ENCODE data around the gene AKAP4.

Gene AKAP4, protein sequence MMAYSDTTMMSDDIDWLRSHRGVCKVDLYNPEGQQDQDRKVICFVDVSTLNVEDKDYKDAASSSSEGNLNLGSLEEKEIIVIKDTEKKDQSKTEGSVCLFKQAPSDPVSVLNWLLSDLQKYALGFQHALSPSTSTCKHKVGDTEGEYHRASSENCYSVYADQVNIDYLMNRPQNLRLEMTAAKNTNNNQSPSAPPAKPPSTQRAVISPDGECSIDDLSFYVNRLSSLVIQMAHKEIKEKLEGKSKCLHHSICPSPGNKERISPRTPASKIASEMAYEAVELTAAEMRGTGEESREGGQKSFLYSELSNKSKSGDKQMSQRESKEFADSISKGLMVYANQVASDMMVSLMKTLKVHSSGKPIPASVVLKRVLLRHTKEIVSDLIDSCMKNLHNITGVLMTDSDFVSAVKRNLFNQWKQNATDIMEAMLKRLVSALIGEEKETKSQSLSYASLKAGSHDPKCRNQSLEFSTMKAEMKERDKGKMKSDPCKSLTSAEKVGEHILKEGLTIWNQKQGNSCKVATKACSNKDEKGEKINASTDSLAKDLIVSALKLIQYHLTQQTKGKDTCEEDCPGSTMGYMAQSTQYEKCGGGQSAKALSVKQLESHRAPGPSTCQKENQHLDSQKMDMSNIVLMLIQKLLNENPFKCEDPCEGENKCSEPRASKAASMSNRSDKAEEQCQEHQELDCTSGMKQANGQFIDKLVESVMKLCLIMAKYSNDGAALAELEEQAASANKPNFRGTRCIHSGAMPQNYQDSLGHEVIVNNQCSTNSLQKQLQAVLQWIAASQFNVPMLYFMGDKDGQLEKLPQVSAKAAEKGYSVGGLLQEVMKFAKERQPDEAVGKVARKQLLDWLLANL

DNA sequence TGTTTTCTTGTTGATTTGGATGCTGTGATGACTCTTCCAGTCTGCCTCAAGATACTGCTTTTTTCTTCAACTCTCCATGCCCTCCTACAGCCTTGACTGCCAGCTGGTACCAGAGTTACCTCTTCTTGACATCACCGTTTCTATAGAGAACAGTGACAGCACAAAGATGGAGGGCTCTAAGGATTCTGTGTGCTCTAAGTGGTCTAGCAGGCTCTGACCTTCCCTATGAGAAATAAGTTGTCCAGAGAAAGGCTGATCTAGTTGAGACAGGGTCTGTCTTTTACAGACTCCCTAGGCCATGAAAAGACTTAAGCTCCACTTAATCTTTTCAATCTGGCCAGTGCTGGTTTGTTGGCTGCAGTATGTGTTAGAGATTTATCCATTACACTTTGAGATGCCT lies at the start of gene AKAP4:
AKAP4 (minus strand) TSS at position 101 of the 400 bp plus-strand sequence. CDS start 118 bp downstream, outside the sequence.
- H3K9me3 ChIP-seq (ENCODE audit: low read length): no peaks in the 10 kb centered on the region
- TF ChIP-seq EZH2 (IDR thresholded peaks at IDR 0.05; ENCODE audit: borderline replicate concordance, low read length): no peak
- TF ChIP-seq, protein P1, sequence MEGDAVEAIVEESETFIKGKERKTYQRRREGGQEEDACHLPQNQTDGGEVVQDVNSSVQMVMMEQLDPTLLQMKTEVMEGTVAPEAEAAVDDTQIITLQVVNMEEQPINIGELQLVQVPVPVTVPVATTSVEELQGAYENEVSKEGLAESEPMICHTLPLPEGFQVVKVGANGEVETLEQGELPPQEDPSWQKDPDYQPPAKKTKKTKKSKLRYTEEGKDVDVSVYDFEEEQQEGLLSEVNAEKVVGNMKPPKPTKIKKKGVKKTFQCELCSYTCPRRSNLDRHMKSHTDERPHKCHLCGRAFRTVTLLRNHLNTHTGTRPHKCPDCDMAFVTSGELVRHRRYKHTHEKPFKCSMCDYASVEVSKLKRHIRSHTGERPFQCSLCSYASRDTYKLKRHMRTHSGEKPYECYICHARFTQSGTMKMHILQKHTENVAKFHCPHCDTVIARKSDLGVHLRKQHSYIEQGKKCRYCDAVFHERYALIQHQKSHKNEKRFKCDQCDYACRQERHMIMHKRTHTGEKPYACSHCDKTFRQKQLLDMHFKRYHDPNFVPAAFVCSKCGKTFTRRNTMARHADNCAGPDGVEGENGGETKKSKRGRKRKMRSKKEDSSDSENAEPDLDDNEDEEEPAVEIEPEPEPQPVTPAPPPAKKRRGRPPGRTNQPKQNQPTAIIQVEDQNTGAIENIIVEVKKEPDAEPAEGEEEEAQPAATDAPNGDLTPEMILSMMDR (IDR thresholded peaks at IDR 0.05; ENCODE audit: low read length): no peak
- peaks cover 6% of the 10 kb centered on the region for H3K4me1 ChIP-seq (ENCODE audit: insufficient read depth, low read length, severe bottlenecking)
- H3K27ac ChIP-seq (ENCODE audit: low read depth, low read length, poor library complexity, severe bottlenecking): no peak within 1 kb of the TSS
- H3F3A ChIP-seq (ENCODE audit: insufficient read depth, low read length): no peaks in the 10 kb centered on the region
- no peaks in the 10 kb centered on the region for H3K9me2 ChIP-seq (ENCODE audit: low read depth, low read length)
- no peak within 1 kb of the TSS for H3K4me2 ChIP-seq (ENCODE audit: low read length)
- H3K36me3 ChIP-seq (ENCODE audit: insufficient read depth, low read length): no peaks in the 10 kb centered on the region
- no peak within 1 kb of the TSS for H2AFZ ChIP-seq (ENCODE audit: low read length)
- H3K27me3 ChIP-seq (ENCODE audit: insufficient read depth, low read length): no peaks in the 10 kb centered on the region
- no peaks in the 10 kb centered on the region for H4K20me1 ChIP-seq (ENCODE audit: insufficient read depth, low read length)
- H3K79me2 ChIP-seq (ENCODE audit: insufficient read depth, low read length): no peaks in the 10 kb centered on the region
- no peak within 1 kb of the TSS for H3K4me3 ChIP-seq (ENCODE audit: low read depth, low read length, poor library complexity, severe bottlenecking)
- no peak within 1 kb of the TSS for H3K9ac ChIP-seq (ENCODE audit: low read length)

DNA sequence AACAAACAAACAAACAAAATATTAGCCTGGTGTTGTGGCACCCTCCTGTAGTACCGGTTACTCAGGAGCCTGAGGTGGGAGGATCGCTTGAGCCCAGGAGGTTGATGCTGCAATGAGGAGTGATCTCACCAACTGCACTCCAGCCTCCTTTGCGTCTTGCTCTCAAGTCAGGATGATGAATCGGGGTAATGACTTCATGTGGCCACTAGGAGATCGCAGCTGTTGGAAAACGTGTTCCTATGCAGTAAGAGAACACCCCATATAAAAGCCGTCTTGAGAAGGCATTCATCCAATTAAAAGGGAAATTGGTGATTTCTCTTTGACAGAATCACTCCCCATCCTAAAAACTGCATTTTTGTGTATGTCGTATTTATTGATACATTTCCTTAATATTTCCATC lies 10.7 kb upstream of the AKAP4 start:
- Histone ChIP-seq H3K27me3 (ENCODE audit: insufficient read depth, low read length) (no peaks in the 10 kb centered on the region), H3K4me2 (ENCODE audit: low read length) (no peak overlapping the region), H3K9ac (ENCODE audit: low read length) (no peak overlapping the region), H3F3A (ENCODE audit: insufficient read depth, low read length) (no peaks in the 10 kb centered on the region), H4K20me1 (ENCODE audit: insufficient read depth, low read length) (no peaks in the 10 kb centered on the region), H3K9me2 (ENCODE audit: low read depth, low read length) (no peaks in the 10 kb centered on the region), H3K36me3 (ENCODE audit: insufficient read depth, low read length) (no peaks in the 10 kb centered on the region), H3K4me1 (ENCODE audit: insufficient read depth, low read length, severe bottlenecking) (no peaks in the 10 kb centered on the region), H3K27ac (ENCODE audit: low read depth, low read length, poor library complexity, severe bottlenecking) (no peak overlapping the region), H3K4me3 (ENCODE audit: low read depth, low read length, poor library complexity, severe bottlenecking) (no peak overlapping the region), H3K79me2 (ENCODE audit: insufficient read depth, low read length) (no peaks in the 10 kb centered on the region), H2AFZ (ENCODE audit: low read length) (no peak overlapping the region), H3K9me3 (ENCODE audit: low read length) (no peaks in the 10 kb centered on the region)
- no peak for TF ChIP-seq EZH2 (IDR thresholded peaks at IDR 0.05; ENCODE audit: borderline replicate concordance, low read length)
- TF ChIP-seq, protein P1 (IDR thresholded peaks at IDR 0.05; ENCODE audit: low read length): peak; percentile 23; the same call in 1 of the 2 replicates

DNA sequence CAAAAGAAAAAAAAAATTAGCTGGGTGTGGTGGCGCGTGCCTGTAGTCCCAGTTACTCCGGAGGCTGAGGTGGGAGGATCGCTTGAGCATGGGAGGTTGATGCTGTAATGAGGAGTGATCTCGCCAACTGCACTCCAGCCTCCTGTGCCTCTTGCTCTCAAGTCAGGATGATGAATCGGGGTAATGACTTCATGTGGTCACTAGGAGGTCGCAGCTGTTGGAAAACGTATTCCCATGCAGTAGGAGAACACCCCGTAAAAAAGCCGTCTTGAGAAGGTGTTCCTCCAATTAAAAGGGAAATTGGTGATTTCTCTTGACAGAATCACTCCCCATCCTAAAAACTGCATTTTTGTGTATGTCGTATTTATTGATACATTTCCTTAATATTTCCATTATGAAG lies 5.9 kb upstream of the AKAP4 start:
- no peaks in the 10 kb centered on the region for H3K27me3 ChIP-seq (ENCODE audit: insufficient read depth, low read length)

More for the DNA sequence above, 5.9 kb upstream of the AKAP4 start:
- no peaks in the 10 kb centered on the region for H3K9me2 ChIP-seq (ENCODE audit: low read depth, low read length)
- H3K4me1 ChIP-seq (ENCODE audit: insufficient read depth, low read length, severe bottlenecking): peaks cover 6% of the 10 kb centered on the region
- H3K79me2 ChIP-seq (ENCODE audit: insufficient read depth, low read length): no peaks in the 10 kb centered on the region
- H3K9ac ChIP-seq (ENCODE audit: low read length): no peak overlapping the region
- no peaks in the 10 kb centered on the region for H4K20me1 ChIP-seq (ENCODE audit: insufficient read depth, low read length)
- no peaks in the 10 kb centered on the region for H3K9me3 ChIP-seq (ENCODE audit: low read length)
- TF ChIP-seq, protein P1 (IDR thresholded peaks at IDR 0.05; ENCODE audit: low read length): no peak
- no peak for TF ChIP-seq EZH2 (IDR thresholded peaks at IDR 0.05; ENCODE audit: borderline replicate concordance, low read length)
- H2AFZ ChIP-seq (ENCODE audit: low read length): no peak overlapping the region
- no peak overlapping the region for H3K27ac ChIP-seq (ENCODE audit: low read depth, low read length, poor library complexity, severe bottlenecking)
- H3K36me3 ChIP-seq (ENCODE audit: insufficient read depth, low read length): no peaks in the 10 kb centered on the region
- no peak overlapping the region for H3K4me3 ChIP-seq (ENCODE audit: low read depth, low read length, poor library complexity, severe bottlenecking)
- no peaks in the 10 kb centered on the region for H3F3A ChIP-seq (ENCODE audit: insufficient read depth, low read length)
- no peak overlapping the region for H3K4me2 ChIP-seq (ENCODE audit: low read length)

Data from OCI-LY1 (cell line).